ENCODE data around the gene ALAD. TPM values are rescaled to one million over a fixed set of nuclear protein-coding genes. Genes with fewer than 3 reads are reported as not detected.

Gene ALAD
- total and polyA plus RNA-seq, 9 of the 15 experiments (the other 6 are each of a cell fraction or from before 2014, with no cell fraction given) = 1.3 to 12.7 (median 6.8) TPM

DNA sequence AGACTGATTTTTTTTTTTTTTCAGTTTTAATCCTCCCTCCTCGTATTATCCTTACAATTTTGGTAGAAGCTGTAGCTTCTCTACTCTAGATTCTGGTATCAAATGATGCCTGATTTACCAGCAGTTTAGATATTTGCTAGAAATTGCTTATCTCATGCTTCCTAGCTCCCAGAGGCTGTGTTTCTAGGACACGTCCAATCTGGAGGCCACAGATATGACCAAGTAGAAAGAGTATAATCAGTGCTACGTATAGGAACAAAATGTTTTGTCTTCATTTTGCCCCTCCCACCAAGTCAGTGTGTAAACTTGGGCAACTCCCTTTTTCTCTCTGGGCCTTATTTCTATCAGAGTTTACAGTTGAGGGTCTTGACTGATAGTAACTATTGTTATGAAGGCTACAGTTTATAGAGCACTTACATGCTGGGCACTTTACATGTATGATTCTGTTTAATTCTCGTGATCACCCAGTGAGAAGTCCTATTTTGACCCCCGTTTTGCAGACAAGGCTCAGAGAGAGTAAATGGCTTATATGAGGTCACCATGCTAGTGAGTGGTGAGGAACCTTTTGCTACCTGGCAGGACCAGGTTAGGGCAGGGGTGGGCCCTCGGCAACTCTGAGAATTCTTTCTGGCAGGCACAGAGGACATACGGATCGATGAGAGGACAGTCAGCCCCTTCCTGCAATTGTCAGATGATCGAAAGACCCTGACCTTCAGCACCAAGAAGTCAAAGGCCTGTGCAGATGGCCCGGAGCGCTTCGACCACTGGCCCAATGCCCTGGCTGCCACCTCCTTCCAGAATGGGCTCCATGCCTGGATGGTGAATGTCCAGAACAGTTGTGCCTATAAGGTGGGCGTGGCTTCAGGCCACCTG lies 31.9 kb downstream of the ALAD start (continued):
- TF ChIP-seq SIX5 (IDR thresholded peaks at IDR 0.05; ENCODE audit: borderline replicate concordance in 1 of 2, insufficient read depth in 1 of 2, low read depth in 1 of 2, low read length in 2 of 2) (no peak), ZNF316 (IDR thresholded peaks at IDR 0.05) (peak; percentile 60), CAMTA2 (CRISPR knock-in tag; conservative IDR thresholded peaks at IDR 0.05) (no peak), NFIX (CRISPR knock-in tag; IDR thresholded peaks at IDR 0.05; ENCODE audit: low read depth) (no peak), ETV5 (CRISPR knock-in tag; IDR thresholded peaks at IDR 0.05; ENCODE audit: low read depth) (no peak), SAFB (IDR thresholded peaks at IDR 0.05; ENCODE audit: borderline replicate concordance, low read depth, low read length) (no peak), MAZ (CRISPR knock-in tag; conservative IDR thresholded peaks at IDR 0.05 in 1 of 2, IDR thresholded peaks at IDR 0.05 in 1 of 2) (peak in 1 of 2 experiments; percentile 19; a peak in 1 of 4 replicates), NR1H2 (CRISPR knock-in tag; IDR thresholded peaks at IDR 0.05) (no peak), NONO (IDR thresholded peaks at IDR 0.05; ENCODE audit: low read depth in 2 of 2, low read length in 1 of 2) (peak in 1 of 2 experiments; percentile 70; a peak in 1 of 4 replicates), CSDE1 (IDR thresholded peaks at IDR 0.05) (no peak), BCL6 (CRISPR knock-in tag; IDR thresholded peaks at IDR 0.05) (peak; percentile 87; the same call in 1 of the 2 replicates), CBX8 (IDR thresholded peaks at IDR 0.05; ENCODE audit: borderline replicate concordance, extremely low read depth, low read depth, low read length, poor library complexity, severe bottlenecking) (no peak), TARDBP (IDR thresholded peaks at IDR 0.05) (no peak), NRF1 (conservative IDR thresholded peaks at IDR 0.05 in 1 of 2, IDR thresholded peaks at IDR 0.05 in 1 of 2) (peak in 1 of 2 experiments; percentile 39; a peak in 3 of 4 replicates), ZNF589 (CRISPR knock-in tag; IDR thresholded peaks at IDR 0.05; ENCODE audit: low read depth) (no peak), MCM7 (IDR thresholded peaks at IDR 0.05) (no peak), MEF2D (tag; conservative IDR thresholded peaks at IDR 0.05; ENCODE audit: low read depth) (no peak), ZNF431 (CRISPR knock-in tag; IDR thresholded peaks at IDR 0.05) (no peak)
- TF ChIP-seq, protein P1, sequence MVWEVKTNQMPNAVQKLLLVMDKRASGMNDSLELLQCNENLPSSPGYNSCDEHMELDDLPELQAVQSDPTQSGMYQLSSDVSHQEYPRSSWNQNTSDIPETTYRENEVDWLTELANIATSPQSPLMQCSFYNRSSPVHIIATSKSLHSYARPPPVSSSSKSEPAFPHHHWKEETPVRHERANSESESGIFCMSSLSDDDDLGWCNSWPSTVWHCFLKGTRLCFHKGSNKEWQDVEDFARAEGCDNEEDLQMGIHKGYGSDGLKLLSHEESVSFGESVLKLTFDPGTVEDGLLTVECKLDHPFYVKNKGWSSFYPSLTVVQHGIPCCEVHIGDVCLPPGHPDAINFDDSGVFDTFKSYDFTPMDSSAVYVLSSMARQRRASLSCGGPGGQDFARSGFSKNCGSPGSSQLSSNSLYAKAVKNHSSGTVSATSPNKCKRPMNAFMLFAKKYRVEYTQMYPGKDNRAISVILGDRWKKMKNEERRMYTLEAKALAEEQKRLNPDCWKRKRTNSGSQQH (CRISPR knock-in tag; IDR thresholded peaks at IDR 0.05) = no peak
- TF ChIP-seq, protein P2, sequence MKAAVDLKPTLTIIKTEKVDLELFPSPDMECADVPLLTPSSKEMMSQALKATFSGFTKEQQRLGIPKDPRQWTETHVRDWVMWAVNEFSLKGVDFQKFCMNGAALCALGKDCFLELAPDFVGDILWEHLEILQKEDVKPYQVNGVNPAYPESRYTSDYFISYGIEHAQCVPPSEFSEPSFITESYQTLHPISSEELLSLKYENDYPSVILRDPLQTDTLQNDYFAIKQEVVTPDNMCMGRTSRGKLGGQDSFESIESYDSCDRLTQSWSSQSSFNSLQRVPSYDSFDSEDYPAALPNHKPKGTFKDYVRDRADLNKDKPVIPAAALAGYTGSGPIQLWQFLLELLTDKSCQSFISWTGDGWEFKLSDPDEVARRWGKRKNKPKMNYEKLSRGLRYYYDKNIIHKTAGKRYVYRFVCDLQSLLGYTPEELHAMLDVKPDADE (conservative IDR thresholded peaks at IDR 0.05; ENCODE audit: control insufficient read depth, low read depth, low read length) = no peak
- TF ChIP-seq, protein P3, sequence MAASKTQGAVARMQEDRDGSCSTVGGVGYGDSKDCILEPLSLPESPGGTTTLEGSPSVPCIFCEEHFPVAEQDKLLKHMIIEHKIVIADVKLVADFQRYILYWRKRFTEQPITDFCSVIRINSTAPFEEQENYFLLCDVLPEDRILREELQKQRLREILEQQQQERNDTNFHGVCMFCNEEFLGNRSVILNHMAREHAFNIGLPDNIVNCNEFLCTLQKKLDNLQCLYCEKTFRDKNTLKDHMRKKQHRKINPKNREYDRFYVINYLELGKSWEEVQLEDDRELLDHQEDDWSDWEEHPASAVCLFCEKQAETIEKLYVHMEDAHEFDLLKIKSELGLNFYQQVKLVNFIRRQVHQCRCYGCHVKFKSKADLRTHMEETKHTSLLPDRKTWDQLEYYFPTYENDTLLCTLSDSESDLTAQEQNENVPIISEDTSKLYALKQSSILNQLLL (CRISPR knock-in tag; IDR thresholded peaks at IDR 0.05; ENCODE audit: borderline replicate concordance) = no peak
- TF ChIP-seq, protein P4, sequence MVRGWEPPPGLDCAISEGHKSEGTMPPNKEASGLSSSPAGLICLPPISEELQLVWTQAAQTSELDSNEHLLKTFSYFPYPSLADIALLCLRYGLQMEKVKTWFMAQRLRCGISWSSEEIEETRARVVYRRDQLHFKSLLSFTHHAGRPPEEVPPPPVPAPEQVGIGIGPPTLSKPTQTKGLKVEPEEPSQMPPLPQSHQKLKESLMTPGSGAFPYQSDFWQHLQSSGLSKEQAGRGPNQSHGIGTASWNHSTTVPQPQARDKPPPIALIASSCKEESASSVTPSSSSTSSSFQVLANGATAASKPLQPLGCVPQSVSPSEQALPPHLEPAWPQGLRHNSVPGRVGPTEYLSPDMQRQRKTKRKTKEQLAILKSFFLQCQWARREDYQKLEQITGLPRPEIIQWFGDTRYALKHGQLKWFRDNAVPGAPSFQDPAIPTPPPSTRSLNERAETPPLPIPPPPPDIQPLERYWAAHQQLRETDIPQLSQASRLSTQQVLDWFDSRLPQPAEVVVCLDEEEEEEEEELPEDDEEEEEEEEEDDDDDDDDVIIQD (CRISPR knock-in tag; IDR thresholded peaks at IDR 0.05) = no peak
